K562 (cell line): ENCODE results near the gene SLC45A3. TPM values are rescaled to one million over a fixed set of nuclear protein-coding genes. Genes with fewer than 3 reads are reported as not detected.

Source experiments
- BCOR ChIP-seq: fragments of 450-650 bp; IDR thresholded peaks from 2 replicates; pipeline ENCODE4 v1.6.1; 2016
- CTCF ChIP-seq, 3 experiments: IDR thresholded peaks in 2 of 3; conservative IDR thresholded peaks in 1 of 3; 2 replicates each; pipeline ENCODE4 v1.5.1; 2011 to 2012; ENCODE audit warnings: low read length in 3 of 3, mild to moderate bottlenecking in 3 of 3, control low read depth in 2 of 3, improper control_type of control experiment in 1 of 3, inconsistent platforms in 1 of 3, low read depth in 1 of 3, mixed read lengths in 1 of 3, moderate library complexity in 1 of 3; ENCODE audit not compliant: insufficient read depth in 2 of 3
- ELF2 ChIP-seq: fragments of 250-450 bp; sonication (Bioruptor Pico); IDR thresholded peaks from 2 replicates; pipeline ENCODE4 v1.5.0; 2021; ENCODE audit warnings: mild to moderate bottlenecking
- IRF9 ChIP-seq: fragments of 450-650 bp; IDR thresholded peaks from 2 replicates; pipeline ENCODE4 v1.6.1; 2016; ENCODE audit warnings: missing biosample characterization, missing genetic modification characterization
- MAFK ChIP-seq: IDR thresholded peaks from 2 replicates; pipeline ENCODE4 v1.6.1; 2011; ENCODE audit warnings: low read length, improper control_type of control experiment
- ZFX ChIP-seq: sonication (generic); formaldehyde crosslinking; IDR thresholded peaks from 2 replicates; pipeline ENCODE4 v1.8.0; 2022; ENCODE audit warnings: mild to moderate bottlenecking, missing genetic modification reagents, moderate library complexity
- ZNF133 ChIP-seq: fragments of 250-450 bp; sonication (Bioruptor Pico); IDR thresholded peaks from 2 replicates; pipeline ENCODE4 v1.4.0; 2020; ENCODE audit warnings: mild to moderate bottlenecking
- polyA plus RNA-seq, 8 experiments: library from polyadenylated mRNA; depleted of rRNA in 4 of 8; stranded (reverse) in 5 of 8; unstranded in 3 of 8; fragments of >200 nt; fragmentation: Nextera tagmentation in 2 of 8; fragmentation: Illumina TruSeq in 1 of 8; extraction: Ambion mirVana in 2 of 8; extraction: Trizol in 1 of 8; gene quantifications; 2 replicates each; pipeline versions ENCODE4 v1.2.1 to v1.2.3, GENCODE V29; 2011 to 2014; ENCODE audit warnings: inconsistent platforms in 1 of 8, missing spikeins in 1 of 8
- total RNA-seq, 7 experiments: library from RNA; depleted of rRNA in 6 of 7; stranded (reverse); fragments of >200 nt in 6 of 7; fragmentation: Illumina TruSeq in 2 of 7; extraction: Trizol in 2 of 7; gene quantifications; 2 replicates each; pipeline versions ENCODE4 v1.2.1 to v1.2.3, GENCODE V29; 2011 to 2021; ENCODE audit warnings: low replicate concordance in 1 of 7
- TF ChIP-seq, protein P1 (sequence below), 2 experiments: fragments of 450-650 bp in 1 of 2; sonication (generic) in 1 of 2; formaldehyde crosslinking in 1 of 2; IDR thresholded peaks; 2 replicates each; pipeline versions ENCODE4 v1.7.1 to v1.9.0; 2016 to 2022; ENCODE audit warnings: inconsistent platforms in 1 of 2, mild to moderate bottlenecking in 1 of 2, missing genetic modification reagents in 1 of 2
- TF ChIP-seq, protein P2 (sequence below), 3 experiments: fragments of 200-800 bp in 1 of 3; fragments of 250-450 bp in 1 of 3; fragments of 450-650 bp in 1 of 3; sonication (Bioruptor Pico) in 1 of 3; sonication (Bioruptor generic) in 1 of 3; formaldehyde crosslinking in 1 of 3; IDR thresholded peaks; 2 replicates each; pipeline versions ENCODE4 v1.6.1 to v1.8.0; 2016 to 2022; ENCODE audit warnings: mild to moderate bottlenecking in 2 of 3, missing genetic modification characterization in 2 of 3, missing compliant biosample characterization in 1 of 3, moderate library complexity in 1 of 3

Gene SLC45A3
- total and polyA plus RNA-seq, 9 of the 15 experiments (the other 6 are each of a cell fraction or from before 2014, with no cell fraction given): 0.06 to 3.3 (median 1.3) TPM

- TF ChIP-seq, protein P1, sequence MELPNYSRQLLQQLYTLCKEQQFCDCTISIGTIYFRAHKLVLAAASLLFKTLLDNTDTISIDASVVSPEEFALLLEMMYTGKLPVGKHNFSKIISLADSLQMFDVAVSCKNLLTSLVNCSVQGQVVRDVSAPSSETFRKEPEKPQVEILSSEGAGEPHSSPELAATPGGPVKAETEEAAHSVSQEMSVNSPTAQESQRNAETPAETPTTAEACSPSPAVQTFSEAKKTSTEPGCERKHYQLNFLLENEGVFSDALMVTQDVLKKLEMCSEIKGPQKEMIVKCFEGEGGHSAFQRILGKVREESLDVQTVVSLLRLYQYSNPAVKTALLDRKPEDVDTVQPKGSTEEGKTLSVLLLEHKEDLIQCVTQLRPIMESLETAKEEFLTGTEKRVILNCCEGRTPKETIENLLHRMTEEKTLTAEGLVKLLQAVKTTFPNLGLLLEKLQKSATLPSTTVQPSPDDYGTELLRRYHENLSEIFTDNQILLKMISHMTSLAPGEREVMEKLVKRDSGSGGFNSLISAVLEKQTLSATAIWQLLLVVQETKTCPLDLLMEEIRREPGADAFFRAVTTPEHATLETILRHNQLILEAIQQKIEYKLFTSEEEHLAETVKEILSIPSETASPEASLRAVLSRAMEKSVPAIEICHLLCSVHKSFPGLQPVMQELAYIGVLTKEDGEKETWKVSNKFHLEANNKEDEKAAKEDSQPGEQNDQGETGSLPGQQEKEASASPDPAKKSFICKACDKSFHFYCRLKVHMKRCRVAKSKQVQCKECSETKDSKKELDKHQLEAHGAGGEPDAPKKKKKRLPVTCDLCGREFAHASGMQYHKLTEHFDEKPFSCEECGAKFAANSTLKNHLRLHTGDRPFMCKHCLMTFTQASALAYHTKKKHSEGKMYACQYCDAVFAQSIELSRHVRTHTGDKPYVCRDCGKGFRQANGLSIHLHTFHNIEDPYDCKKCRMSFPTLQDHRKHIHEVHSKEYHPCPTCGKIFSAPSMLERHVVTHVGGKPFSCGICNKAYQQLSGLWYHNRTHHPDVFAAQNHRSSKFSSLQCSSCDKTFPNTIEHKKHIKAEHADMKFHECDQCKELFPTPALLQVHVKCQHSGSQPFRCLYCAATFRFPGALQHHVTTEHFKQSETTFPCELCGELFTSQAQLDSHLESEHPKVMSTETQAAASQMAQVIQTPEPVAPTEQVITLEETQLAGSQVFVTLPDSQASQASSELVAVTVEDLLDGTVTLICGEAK (IDR thresholded peaks at IDR 0.05): peak; percentile 87
- TF ChIP-seq, protein P1 (CRISPR knock-in tag; IDR thresholded peaks at IDR 0.05): no peak
- TF ChIP-seq IRF9 (no peak), MAFK (no peak), ELF2 (peak; percentile 63; the same call in 1 of the 2 replicates), CTCF (IDR thresholded peaks at IDR 0.05 in 2 of 3, conservative IDR thresholded peaks at IDR 0.05 in 1 of 3; ENCODE audit: insufficient read depth in 2 of 3, low read depth in 1 of 3, low read length in 3 of 3) (peak; percentile 80 to 94 (median 91)), ZFX (peak; percentile 88), ZNF133 (CRISPR knock-in tag) (no peak), BCOR (peak; percentile 71)
- TF ChIP-seq, protein P2, sequence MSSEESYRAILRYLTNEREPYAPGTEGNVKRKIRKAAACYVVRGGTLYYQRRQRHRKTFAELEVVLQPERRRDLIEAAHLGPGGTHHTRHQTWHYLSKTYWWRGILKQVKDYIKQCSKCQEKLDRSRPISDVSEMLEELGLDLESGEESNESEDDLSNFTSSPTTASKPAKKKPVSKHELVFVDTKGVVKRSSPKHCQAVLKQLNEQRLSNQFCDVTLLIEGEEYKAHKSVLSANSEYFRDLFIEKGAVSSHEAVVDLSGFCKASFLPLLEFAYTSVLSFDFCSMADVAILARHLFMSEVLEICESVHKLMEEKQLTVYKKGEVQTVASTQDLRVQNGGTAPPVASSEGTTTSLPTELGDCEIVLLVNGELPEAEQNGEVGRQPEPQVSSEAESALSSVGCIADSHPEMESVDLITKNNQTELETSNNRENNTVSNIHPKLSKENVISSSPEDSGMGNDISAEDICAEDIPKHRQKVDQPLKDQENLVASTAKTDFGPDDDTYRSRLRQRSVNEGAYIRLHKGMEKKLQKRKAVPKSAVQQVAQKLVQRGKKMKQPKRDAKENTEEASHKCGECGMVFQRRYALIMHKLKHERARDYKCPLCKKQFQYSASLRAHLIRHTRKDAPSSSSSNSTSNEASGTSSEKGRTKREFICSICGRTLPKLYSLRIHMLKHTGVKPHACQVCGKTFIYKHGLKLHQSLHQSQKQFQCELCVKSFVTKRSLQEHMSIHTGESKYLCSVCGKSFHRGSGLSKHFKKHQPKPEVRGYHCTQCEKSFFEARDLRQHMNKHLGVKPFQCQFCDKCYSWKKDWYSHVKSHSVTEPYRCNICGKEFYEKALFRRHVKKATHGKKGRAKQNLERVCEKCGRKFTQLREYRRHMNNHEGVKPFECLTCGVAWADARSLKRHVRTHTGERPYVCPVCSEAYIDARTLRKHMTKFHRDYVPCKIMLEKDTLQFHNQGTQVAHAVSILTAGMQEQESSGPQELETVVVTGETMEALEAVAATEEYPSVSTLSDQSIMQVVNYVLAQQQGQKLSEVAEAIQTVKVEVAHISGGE (CRISPR knock-in tag; IDR thresholded peaks at IDR 0.05): peak in 2 of 3 experiments; percentile 16 to 84; a peak in 2 of 6 replicates
Measured at GRCh38 chr1:205631768-205632668, 48.3 kb downstream of the SLC45A3 start, which contains the start of gene ELK4 (continued).
